ENCODE data around the gene KRR1.

The KRR1 gene

GRCh38 chr12:75543529-75543928 lies 32.1 kb upstream of the KRR1 start:
- DNase-seq (ENCODE audit: low read depth) = no peak
- no peak overlapping the region for H3K4me3 ChIP-seq (ENCODE audit: control insufficient read depth, low read depth, low read length)
- no peak for TF ChIP-seq CTCF (IDR thresholded peaks at IDR 0.05; ENCODE audit: control insufficient read depth, insufficient read depth, low read depth, low read length, missing control alignments)

- H3K4me3 ChIP-seq (ENCODE audit: control insufficient read depth, low read depth, low read length) = no peak overlapping the region
- no peak for DNase-seq (ENCODE audit: low read depth)
- no peak for TF ChIP-seq CTCF (IDR thresholded peaks at IDR 0.05; ENCODE audit: control insufficient read depth, insufficient read depth, low read depth, low read length, missing control alignments)
Observed at GRCh38 chr12:75542942-75543341, 31.5 kb upstream of the KRR1 start.

GRCh38 chr12:75539889-75540288 lies 28.5 kb upstream of the KRR1 start:
- H3K4me3 ChIP-seq (ENCODE audit: control insufficient read depth, low read depth, low read length) = no peak overlapping the region
- no peak for DNase-seq (ENCODE audit: low read depth)
- no peak for TF ChIP-seq CTCF (IDR thresholded peaks at IDR 0.05; ENCODE audit: control insufficient read depth, insufficient read depth, low read depth, low read length, missing control alignments)

- DNase-seq (ENCODE audit: low read depth) = no peak
- H3K4me3 ChIP-seq (ENCODE audit: control insufficient read depth, low read depth, low read length) = no peak overlapping the region
- TF ChIP-seq CTCF (IDR thresholded peaks at IDR 0.05; ENCODE audit: control insufficient read depth, insufficient read depth, low read depth, low read length, missing control alignments) = no peak
Observed at GRCh38 chr12:75533239-75533638, 21.8 kb upstream of the KRR1 start.

GRCh38 chr12:75529826-75530225 lies 18.4 kb upstream of the KRR1 start:
- no peak for DNase-seq (ENCODE audit: low read depth)
- TF ChIP-seq CTCF (IDR thresholded peaks at IDR 0.05; ENCODE audit: control insufficient read depth, insufficient read depth, low read depth, low read length, missing control alignments) = no peak

GRCh38 chr12:75529316-75529715 lies 17.9 kb upstream of the KRR1 start:
- TF ChIP-seq CTCF (IDR thresholded peaks at IDR 0.05; ENCODE audit: control insufficient read depth, insufficient read depth, low read depth, low read length, missing control alignments) = no peak
- H3K4me3 ChIP-seq (ENCODE audit: control insufficient read depth, low read depth, low read length) = no peak overlapping the region
- DNase-seq (ENCODE audit: low read depth) = no peak

More at GRCh38 chr12:75529826-75530225, 18.4 kb upstream of the KRR1 start:
- H3K4me3 ChIP-seq (ENCODE audit: control insufficient read depth, low read depth, low read length) = no peak overlapping the region

GRCh38 chr12:75528692-75529091 lies 17.3 kb upstream of the KRR1 start:
- DNase-seq (ENCODE audit: low read depth) = no peak
- no peak for TF ChIP-seq CTCF (IDR thresholded peaks at IDR 0.05; ENCODE audit: control insufficient read depth, insufficient read depth, low read depth, low read length, missing control alignments)
- no peak overlapping the region for H3K4me3 ChIP-seq (ENCODE audit: control insufficient read depth, low read depth, low read length)
